ENCODE measurements around the gene LINGO3. TPM values are rescaled to one million over a fixed set of nuclear protein-coding genes. Genes with fewer than 3 reads are reported as not detected.

LINGO3 gene
- total and polyA plus RNA-seq, 2 experiments from 2014 or later = 0.29 to 0.45 TPM

DNA sequence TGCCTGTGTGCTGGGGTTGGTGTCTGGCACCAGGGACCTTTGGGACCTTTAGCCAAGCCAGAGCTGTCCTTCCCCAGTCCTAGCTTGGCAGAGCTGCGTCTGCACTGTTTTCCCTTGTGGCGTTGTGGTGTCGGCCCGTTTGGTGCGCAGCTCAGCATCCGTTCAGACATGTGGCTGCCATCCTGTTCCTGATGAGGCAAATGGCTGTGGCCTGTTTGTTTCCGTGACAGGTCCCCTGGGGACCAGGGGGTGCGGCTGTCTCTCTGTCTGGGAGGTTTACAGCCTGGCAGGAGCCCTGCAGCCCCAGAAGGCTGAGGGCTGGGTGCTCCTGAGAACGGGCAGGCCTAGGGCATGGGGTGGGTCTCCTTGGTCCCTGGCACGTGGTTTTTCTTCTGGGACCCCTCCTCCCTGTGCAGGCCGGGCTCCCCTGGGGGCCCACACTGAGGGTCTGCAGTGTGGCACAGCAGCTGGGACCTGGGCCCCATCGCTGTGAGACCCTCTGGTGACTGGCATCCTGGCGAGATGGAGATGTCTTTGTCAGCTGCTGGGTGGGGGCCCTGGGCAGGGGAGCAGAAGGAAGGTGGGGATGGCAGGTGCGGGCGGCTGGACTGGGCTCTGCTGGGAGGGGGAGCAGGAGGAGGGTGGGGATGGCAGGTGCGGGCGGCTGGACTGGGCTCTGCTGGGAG lies 24.5 kb upstream of the LINGO3 start (continued):
- TF ChIP-seq, protein P1, sequence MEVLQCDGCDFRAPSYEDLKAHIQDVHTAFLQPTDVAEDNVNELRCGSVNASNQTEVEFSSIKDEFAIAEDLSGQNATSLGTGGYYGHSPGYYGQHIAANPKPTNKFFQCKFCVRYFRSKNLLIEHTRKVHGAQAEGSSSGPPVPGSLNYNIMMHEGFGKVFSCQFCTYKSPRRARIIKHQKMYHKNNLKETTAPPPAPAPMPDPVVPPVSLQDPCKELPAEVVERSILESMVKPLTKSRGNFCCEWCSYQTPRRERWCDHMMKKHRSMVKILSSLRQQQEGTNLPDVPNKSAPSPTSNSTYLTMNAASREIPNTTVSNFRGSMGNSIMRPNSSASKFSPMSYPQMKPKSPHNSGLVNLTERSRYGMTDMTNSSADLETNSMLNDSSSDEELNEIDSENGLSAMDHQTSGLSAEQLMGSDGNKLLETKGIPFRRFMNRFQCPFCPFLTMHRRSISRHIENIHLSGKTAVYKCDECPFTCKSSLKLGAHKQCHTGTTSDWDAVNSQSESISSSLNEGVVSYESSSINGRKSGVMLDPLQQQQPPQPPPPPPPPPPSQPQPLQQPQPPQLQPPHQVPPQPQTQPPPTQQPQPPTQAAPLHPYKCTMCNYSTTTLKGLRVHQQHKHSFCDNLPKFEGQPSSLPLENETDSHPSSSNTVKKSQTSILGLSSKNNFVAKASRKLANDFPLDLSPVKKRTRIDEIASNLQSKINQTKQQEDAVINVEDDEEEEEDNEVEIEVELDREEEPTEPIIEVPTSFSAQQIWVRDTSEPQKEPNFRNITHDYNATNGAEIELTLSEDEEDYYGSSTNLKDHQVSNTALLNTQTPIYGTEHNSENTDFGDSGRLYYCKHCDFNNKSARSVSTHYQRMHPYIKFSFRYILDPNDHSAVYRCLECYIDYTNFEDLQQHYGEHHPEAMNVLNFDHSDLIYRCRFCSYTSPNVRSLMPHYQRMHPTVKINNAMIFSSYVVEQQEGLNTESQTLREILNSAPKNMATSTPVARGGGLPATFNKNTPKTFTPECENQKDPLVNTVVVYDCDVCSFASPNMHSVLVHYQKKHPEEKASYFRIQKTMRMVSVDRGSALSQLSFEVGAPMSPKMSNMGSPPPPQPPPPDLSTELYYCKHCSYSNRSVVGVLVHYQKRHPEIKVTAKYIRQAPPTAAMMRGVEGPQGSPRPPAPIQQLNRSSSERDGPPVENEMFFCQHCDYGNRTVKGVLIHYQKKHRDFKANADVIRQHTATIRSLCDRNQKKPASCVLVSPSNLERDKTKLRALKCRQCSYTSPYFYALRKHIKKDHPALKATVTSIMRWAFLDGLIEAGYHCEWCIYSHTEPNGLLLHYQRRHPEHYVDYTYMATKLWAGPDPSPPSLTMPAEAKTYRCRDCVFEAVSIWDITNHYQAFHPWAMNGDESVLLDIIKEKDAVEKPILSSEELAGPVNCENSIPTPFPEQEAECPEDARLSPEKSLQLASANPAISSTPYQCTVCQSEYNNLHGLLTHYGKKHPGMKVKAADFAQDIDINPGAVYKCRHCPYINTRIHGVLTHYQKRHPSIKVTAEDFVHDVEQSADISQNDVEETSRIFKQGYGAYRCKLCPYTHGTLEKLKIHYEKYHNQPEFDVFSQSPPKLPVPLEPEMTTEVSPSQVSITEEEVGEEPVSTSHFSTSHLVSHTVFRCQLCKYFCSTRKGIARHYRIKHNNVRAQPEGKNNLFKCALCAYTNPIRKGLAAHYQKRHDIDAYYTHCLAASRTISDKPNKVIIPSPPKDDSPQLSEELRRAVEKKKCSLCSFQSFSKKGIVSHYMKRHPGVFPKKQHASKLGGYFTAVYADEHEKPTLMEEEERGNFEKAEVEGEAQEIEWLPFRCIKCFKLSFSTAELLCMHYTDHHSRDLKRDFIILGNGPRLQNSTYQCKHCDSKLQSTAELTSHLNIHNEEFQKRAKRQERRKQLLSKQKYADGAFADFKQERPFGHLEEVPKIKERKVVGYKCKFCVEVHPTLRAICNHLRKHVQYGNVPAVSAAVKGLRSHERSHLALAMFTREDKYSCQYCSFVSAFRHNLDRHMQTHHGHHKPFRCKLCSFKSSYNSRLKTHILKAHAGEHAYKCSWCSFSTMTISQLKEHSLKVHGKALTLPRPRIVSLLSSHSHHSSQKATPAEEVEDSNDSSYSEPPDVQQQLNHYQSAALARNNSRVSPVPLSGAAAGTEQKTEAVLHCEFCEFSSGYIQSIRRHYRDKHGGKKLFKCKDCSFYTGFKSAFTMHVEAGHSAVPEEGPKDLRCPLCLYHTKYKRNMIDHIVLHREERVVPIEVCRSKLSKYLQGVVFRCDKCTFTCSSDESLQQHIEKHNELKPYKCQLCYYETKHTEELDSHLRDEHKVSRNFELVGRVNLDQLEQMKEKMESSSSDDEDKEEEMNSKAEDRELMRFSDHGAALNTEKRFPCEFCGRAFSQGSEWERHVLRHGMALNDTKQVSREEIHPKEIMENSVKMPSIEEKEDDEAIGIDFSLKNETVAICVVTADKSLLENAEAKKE (CRISPR knock-in tag; IDR thresholded peaks at IDR 0.05) = no peak
- TF ChIP-seq, protein P2, sequence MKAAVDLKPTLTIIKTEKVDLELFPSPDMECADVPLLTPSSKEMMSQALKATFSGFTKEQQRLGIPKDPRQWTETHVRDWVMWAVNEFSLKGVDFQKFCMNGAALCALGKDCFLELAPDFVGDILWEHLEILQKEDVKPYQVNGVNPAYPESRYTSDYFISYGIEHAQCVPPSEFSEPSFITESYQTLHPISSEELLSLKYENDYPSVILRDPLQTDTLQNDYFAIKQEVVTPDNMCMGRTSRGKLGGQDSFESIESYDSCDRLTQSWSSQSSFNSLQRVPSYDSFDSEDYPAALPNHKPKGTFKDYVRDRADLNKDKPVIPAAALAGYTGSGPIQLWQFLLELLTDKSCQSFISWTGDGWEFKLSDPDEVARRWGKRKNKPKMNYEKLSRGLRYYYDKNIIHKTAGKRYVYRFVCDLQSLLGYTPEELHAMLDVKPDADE (IDR thresholded peaks at IDR 0.05) = no peak
- TF ChIP-seq JUNB (IDR thresholded peaks at IDR 0.05; ENCODE audit: unreplicated experiment) (no peak), NANOG (IDR thresholded peaks at IDR 0.05; ENCODE audit: borderline replicate concordance) (no peak), EZH2phosphoT487 (IDR thresholded peaks at IDR 0.05; ENCODE audit: unreplicated experiment) (no peak), STAT1 (IDR thresholded peaks at IDR 0.05; ENCODE audit: unreplicated experiment) (no peak), EZH2 (IDR thresholded peaks at IDR 0.05; ENCODE audit: low read depth, unreplicated experiment) (no peak), ZNF331 (CRISPR knock-in tag; IDR thresholded peaks at IDR 0.05; ENCODE audit: low read depth) (no peak)
- TF ChIP-seq, protein P3, sequence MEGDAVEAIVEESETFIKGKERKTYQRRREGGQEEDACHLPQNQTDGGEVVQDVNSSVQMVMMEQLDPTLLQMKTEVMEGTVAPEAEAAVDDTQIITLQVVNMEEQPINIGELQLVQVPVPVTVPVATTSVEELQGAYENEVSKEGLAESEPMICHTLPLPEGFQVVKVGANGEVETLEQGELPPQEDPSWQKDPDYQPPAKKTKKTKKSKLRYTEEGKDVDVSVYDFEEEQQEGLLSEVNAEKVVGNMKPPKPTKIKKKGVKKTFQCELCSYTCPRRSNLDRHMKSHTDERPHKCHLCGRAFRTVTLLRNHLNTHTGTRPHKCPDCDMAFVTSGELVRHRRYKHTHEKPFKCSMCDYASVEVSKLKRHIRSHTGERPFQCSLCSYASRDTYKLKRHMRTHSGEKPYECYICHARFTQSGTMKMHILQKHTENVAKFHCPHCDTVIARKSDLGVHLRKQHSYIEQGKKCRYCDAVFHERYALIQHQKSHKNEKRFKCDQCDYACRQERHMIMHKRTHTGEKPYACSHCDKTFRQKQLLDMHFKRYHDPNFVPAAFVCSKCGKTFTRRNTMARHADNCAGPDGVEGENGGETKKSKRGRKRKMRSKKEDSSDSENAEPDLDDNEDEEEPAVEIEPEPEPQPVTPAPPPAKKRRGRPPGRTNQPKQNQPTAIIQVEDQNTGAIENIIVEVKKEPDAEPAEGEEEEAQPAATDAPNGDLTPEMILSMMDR (conservative IDR thresholded peaks at IDR 0.05; ENCODE audit: low read depth in 2 of 2) = no peak
- TF ChIP-seq, protein P4, sequence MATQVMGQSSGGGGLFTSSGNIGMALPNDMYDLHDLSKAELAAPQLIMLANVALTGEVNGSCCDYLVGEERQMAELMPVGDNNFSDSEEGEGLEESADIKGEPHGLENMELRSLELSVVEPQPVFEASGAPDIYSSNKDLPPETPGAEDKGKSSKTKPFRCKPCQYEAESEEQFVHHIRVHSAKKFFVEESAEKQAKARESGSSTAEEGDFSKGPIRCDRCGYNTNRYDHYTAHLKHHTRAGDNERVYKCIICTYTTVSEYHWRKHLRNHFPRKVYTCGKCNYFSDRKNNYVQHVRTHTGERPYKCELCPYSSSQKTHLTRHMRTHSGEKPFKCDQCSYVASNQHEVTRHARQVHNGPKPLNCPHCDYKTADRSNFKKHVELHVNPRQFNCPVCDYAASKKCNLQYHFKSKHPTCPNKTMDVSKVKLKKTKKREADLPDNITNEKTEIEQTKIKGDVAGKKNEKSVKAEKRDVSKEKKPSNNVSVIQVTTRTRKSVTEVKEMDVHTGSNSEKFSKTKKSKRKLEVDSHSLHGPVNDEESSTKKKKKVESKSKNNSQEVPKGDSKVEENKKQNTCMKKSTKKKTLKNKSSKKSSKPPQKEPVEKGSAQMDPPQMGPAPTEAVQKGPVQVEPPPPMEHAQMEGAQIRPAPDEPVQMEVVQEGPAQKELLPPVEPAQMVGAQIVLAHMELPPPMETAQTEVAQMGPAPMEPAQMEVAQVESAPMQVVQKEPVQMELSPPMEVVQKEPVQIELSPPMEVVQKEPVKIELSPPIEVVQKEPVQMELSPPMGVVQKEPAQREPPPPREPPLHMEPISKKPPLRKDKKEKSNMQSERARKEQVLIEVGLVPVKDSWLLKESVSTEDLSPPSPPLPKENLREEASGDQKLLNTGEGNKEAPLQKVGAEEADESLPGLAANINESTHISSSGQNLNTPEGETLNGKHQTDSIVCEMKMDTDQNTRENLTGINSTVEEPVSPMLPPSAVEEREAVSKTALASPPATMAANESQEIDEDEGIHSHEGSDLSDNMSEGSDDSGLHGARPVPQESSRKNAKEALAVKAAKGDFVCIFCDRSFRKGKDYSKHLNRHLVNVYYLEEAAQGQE (IDR thresholded peaks at IDR 0.05; ENCODE audit: unreplicated experiment) = no peak

Measured in GM23338 (cell line).